Epithelial cell of esophagus (primary cell): Measurements from ENCODE around the gene HES4.

Source experiments
- DNase-seq: peaks from one replicate; pipeline ENCODE4 v3.0.0; 2010; ENCODE audit warnings: low read depth
- H3K4me3 ChIP-seq: 2 replicates; pipeline ENCODE4 v1.5.1; 2011; ENCODE audit warnings: mild to moderate bottlenecking, low read length, control low read depth
- TF ChIP-seq, protein P1 (sequence below): IDR thresholded peaks from 2 replicates; pipeline ENCODE4 v1.5.1; 2011; ENCODE audit warnings: low read depth, mild to moderate bottlenecking, low read length, control low read depth, inconsistent platforms; ENCODE audit not compliant: insufficient read depth; ENCODE audit errors: missing control alignments

Gene HES4

DNA sequence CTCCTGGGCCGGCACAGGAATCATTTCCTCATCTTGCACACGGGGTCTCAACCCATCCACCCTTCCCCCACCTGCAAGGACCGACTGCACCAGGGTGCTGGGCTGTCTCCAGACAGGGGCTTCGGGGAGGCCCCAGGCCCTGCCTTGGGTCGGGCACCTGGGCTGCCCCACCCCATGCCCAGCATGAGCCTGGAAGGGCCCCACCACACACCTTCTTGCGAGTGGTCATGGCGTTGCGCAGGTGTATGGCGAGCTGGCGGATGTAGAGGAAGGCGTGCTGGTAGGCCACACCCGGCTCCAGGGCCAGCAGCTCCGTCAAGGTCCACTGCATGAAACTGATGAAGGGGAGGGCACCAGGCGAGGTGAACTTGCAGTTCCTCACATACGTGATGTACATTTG lies 47.7 kb downstream of the HES4 start:
- no peak overlapping the region for H3K4me3 ChIP-seq
- TF ChIP-seq, protein P1, sequence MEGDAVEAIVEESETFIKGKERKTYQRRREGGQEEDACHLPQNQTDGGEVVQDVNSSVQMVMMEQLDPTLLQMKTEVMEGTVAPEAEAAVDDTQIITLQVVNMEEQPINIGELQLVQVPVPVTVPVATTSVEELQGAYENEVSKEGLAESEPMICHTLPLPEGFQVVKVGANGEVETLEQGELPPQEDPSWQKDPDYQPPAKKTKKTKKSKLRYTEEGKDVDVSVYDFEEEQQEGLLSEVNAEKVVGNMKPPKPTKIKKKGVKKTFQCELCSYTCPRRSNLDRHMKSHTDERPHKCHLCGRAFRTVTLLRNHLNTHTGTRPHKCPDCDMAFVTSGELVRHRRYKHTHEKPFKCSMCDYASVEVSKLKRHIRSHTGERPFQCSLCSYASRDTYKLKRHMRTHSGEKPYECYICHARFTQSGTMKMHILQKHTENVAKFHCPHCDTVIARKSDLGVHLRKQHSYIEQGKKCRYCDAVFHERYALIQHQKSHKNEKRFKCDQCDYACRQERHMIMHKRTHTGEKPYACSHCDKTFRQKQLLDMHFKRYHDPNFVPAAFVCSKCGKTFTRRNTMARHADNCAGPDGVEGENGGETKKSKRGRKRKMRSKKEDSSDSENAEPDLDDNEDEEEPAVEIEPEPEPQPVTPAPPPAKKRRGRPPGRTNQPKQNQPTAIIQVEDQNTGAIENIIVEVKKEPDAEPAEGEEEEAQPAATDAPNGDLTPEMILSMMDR, result no peak
- DNase-seq, result no peak

DNA sequence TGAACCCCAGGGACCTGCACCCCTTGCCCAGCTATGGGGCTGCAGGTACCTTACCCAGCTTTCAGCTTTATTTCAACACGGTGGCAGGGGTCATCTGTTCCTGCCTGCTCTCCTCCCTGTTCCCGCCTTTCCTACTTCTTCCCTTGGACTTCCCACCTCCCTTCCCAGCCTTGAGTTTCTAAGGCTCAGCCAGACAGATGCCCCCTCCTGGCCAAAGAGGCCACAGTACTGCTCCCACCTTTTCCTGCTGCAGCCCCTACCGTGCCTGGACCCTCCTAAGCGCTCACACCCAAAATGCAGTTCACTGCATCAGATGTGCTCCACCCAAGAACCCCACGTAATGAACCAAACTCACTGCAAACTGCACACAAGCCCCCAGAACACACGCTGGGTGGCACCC lies 48.5 kb downstream of the HES4 start:
- H3K4me3 ChIP-seq, result no peak overlapping the region
- DNase-seq, result no peak
- TF ChIP-seq, protein P1, result peak; percentile 26

DNA sequence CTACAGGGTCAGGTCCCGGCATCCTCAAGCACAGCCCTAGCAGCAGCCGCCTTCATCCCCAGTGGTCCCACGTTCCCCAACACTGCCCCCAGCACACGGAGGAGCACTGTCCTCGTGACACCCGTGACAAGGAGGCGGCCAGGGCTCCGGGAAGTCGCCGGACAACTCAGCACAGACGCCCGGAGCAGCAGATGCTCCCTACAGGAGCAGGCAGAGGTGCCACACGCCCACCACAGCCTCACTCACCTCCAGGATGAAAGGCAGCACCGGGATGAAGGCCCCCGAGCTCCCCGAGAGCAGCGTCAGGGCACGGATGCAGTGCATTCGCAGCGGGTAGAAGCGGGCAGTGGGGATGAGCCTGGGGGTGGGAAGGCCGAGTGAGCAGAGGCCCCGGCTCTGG lies 49.0 kb downstream of the HES4 start:
- no peak overlapping the region for H3K4me3 ChIP-seq
- TF ChIP-seq, protein P1, result no peak
- DNase-seq, result no peak

DNA sequence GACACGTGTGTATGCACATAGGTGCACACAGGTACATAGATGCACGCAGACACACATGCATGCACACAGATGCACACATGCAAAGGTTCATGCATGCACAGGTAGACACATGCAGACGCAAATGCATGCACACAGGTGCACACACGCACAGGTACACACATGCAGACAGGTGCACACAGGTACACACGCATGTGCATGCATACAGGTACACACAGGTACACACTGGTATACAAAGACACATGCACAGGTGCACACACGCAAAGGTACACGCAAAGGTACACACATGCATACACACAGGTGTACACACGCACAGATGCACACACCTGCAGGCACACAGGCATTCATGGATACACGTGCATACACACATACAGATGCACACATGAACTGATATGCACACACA lies 49.6 kb downstream of the HES4 start:
- TF ChIP-seq, protein P1, result no peak
- DNase-seq, result no peak
- no peak overlapping the region for H3K4me3 ChIP-seq
